BLaER1 (cell line): ENCODE results near the gene WNT7A.

Experiments used
- H3K27ac ChIP-seq: shearing (Covaris generic); formaldehyde crosslinking; 2 replicates; pipeline ENCODE4 v1.8.1; 2022
- H3K27me3 ChIP-seq: shearing (Covaris generic); formaldehyde crosslinking; 2 replicates; pipeline ENCODE4 v1.8.1; 2022
- H3K36me3 ChIP-seq: shearing (Covaris generic); formaldehyde crosslinking; 2 replicates; pipeline ENCODE4 v1.8.1; 2022
- H3K4me1 ChIP-seq: shearing (Covaris generic); formaldehyde crosslinking; 2 replicates; pipeline ENCODE4 v1.8.1; 2022
- H3K4me2 ChIP-seq: shearing (Covaris generic); formaldehyde crosslinking; 2 replicates; pipeline ENCODE4 v1.8.1; 2022
- H3K4me3 ChIP-seq: shearing (Covaris generic); formaldehyde crosslinking; 2 replicates; pipeline ENCODE4 v1.8.1; 2022
- H3K9ac ChIP-seq: shearing (Covaris generic); formaldehyde crosslinking; 2 replicates; pipeline ENCODE4 v1.8.1; 2022
- H3K9me3 ChIP-seq: shearing (Covaris generic); formaldehyde crosslinking; 2 replicates; pipeline ENCODE4 v1.8.1; 2022
- H4K20me1 ChIP-seq: shearing (Covaris generic); formaldehyde crosslinking; 2 replicates; pipeline ENCODE4 v1.8.1; 2022
- Cebpa-rat ChIP-seq: shearing (Covaris generic); IDR thresholded peaks from 2 replicates; pipeline ENCODE4 v1.8.1; 2022

WNT7A gene

GRCh38 chr3:13781417-13781816 lies 98.5 kb downstream of the WNT7A start:
- H3K9ac ChIP-seq = no peak overlapping the region
- H3K36me3 ChIP-seq = no peaks in the 10 kb centered on the region
- TF ChIP-seq Cebpa-rat = no peak
- no peak overlapping the region for H3K4me3 ChIP-seq
- peak overlapping the region; percentile 66 for H3K4me2 ChIP-seq
- H3K9me3 ChIP-seq = no peaks in the 10 kb centered on the region
- no peaks in the 10 kb centered on the region for H4K20me1 ChIP-seq
- H3K27ac ChIP-seq = no peak overlapping the region
- H3K27me3 ChIP-seq = no peaks in the 10 kb centered on the region
- H3K4me1 ChIP-seq = peaks cover 13% of the 10 kb centered on the region

GRCh38 chr3:13780432-13781176 lies 99.3 kb downstream of the WNT7A start:
- H3K9me3 ChIP-seq = no peaks in the 10 kb centered on the region
- no peak for TF ChIP-seq Cebpa-rat
- peaks cover 13% of the 10 kb centered on the region for H3K4me1 ChIP-seq
- no peak overlapping the region for H3K9ac ChIP-seq
- H3K27me3 ChIP-seq = no peaks in the 10 kb centered on the region
- no peak overlapping the region for H3K27ac ChIP-seq
- peak overlapping the region; percentile 66 for H3K4me2 ChIP-seq
- no peaks in the 10 kb centered on the region for H4K20me1 ChIP-seq
- no peaks in the 10 kb centered on the region for H3K36me3 ChIP-seq
- no peak overlapping the region for H3K4me3 ChIP-seq

- H3K27me3 ChIP-seq = no peaks in the 10 kb centered on the region
- H3K9ac ChIP-seq = no peak overlapping the region
- no peaks in the 10 kb centered on the region for H3K9me3 ChIP-seq
- no peak overlapping the region for H3K4me2 ChIP-seq
- no peak overlapping the region for H3K4me3 ChIP-seq
- no peak for TF ChIP-seq Cebpa-rat
- peaks cover 13% of the 10 kb centered on the region for H3K4me1 ChIP-seq
- no peaks in the 10 kb centered on the region for H3K36me3 ChIP-seq
- no peak overlapping the region for H3K27ac ChIP-seq
- no peaks in the 10 kb centered on the region for H4K20me1 ChIP-seq
These were observed 103.4 kb downstream of the WNT7A start for GRCh38 chr3:13776253-13777050.

GRCh38 chr3:13772885-13773745 lies 106.8 kb downstream of the WNT7A start:
- Histone ChIP-seq H3K27me3 (no peaks in the 10 kb centered on the region), H3K9ac (no peak overlapping the region), H3K4me2 (no peak overlapping the region), H3K9me3 (no peaks in the 10 kb centered on the region), H3K4me1 (peaks cover 30% of the 10 kb centered on the region), H3K36me3 (no peaks in the 10 kb centered on the region), H4K20me1 (no peaks in the 10 kb centered on the region), H3K27ac (no peak overlapping the region), H3K4me3 (no peak overlapping the region)
- no peak for TF ChIP-seq Cebpa-rat

GRCh38 chr3:13772321-13772745 lies 107.5 kb downstream of the WNT7A start:
- H4K20me1 ChIP-seq = no peaks in the 10 kb centered on the region
- no peak overlapping the region for H3K4me3 ChIP-seq
- no peak overlapping the region for H3K4me2 ChIP-seq
- no peak overlapping the region for H3K9ac ChIP-seq
- H3K4me1 ChIP-seq = peaks cover 38% of the 10 kb centered on the region
- no peaks in the 10 kb centered on the region for H3K27me3 ChIP-seq
- no peaks in the 10 kb centered on the region for H3K36me3 ChIP-seq
- H3K9me3 ChIP-seq = no peaks in the 10 kb centered on the region
- no peak for TF ChIP-seq Cebpa-rat
- no peak overlapping the region for H3K27ac ChIP-seq

- Histone ChIP-seq H3K4me3 (no peak overlapping the region), H3K4me1 (peaks cover 43% of the 10 kb centered on the region), H3K9ac (no peak overlapping the region), H3K9me3 (no peaks in the 10 kb centered on the region), H3K4me2 (no peak overlapping the region), H3K36me3 (no peaks in the 10 kb centered on the region), H3K27me3 (no peaks in the 10 kb centered on the region), H3K27ac (no peak overlapping the region), H4K20me1 (no peaks in the 10 kb centered on the region)
- no peak for TF ChIP-seq Cebpa-rat
These were observed 108.4 kb downstream of the WNT7A start for GRCh38 chr3:13771496-13771895.

- Histone ChIP-seq H4K20me1 (no peaks in the 10 kb centered on the region), H3K4me3 (no peak overlapping the region), H3K4me2 (peak overlapping the region; percentile 69), H3K9me3 (no peaks in the 10 kb centered on the region), H3K4me1 (peaks cover 43% of the 10 kb centered on the region), H3K9ac (no peak overlapping the region), H3K27me3 (no peaks in the 10 kb centered on the region), H3K36me3 (no peaks in the 10 kb centered on the region), H3K27ac (peak overlapping the region; percentile 28; the same call in 1 of the 2 replicates)
- no peak for TF ChIP-seq Cebpa-rat
These were observed 109.4 kb downstream of the WNT7A start for GRCh38 chr3:13770170-13771169.

- Histone ChIP-seq H3K36me3 (no peaks in the 10 kb centered on the region), H3K4me1 (peaks cover 43% of the 10 kb centered on the region), H3K4me2 (0 out of 2 replicates have a peak overlapping the region, but pooled peaks have one; percentile 69), H4K20me1 (no peaks in the 10 kb centered on the region), H3K9me3 (no peaks in the 10 kb centered on the region), H3K9ac (no peak overlapping the region), H3K4me3 (no peak overlapping the region), H3K27ac (no peak overlapping the region), H3K27me3 (no peaks in the 10 kb centered on the region)
- no peak for TF ChIP-seq Cebpa-rat
These were observed 110.4 kb downstream of the WNT7A start for GRCh38 chr3:13769422-13769821.
